Activated CD4-positive, CD25-positive, alpha-beta regulatory T cell treated with anti-CD3 and anti-CD28 coated beads, Interleukin-2, amount 50 U/mL, for 72 hours (primary cell): ENCODE data around the gene EIF6.
"Not testable (repeated sequence)": the region's sequence is repeated elsewhere in the genome, so short reads cannot be mapped to it uniquely, and the experiment has no call there.

Experiments used
- DNase-seq: peaks from one replicate; pipeline ENCODE4 v3.0.0; 2021

Gene EIF6

GRCh38 chr20:35254448-35254999, 30.0 kb downstream of the EIF6 start:
- no peak for DNase-seq

GRCh38 chr20:35253010-35253409, 31.6 kb downstream of the EIF6 start:
- DNase-seq = no peak

DNA sequence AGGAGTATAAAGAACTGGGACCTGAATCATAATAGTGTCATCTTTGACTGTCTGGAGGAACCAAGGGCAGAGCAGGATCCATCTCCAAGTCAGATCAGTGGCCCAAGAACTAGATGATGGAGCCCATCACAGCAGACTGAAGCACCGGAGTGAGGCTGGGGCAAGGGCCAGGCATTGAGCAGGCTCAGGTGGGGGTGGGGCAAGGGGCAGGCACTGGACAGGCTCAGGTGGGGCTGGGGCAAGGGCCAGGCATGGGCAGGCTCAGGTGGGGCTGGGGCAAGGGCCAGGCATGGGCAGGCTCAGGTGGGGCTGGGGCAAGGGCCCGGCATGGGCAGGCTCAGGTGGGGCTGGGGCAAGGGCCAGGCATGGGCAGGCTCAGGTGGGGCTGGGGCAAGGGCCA, 32.0 kb downstream of the EIF6 start:
- not testable (repeated sequence) for DNase-seq

GRCh38 chr20:35252037-35252461, 32.5 kb downstream of the EIF6 start:
- no peak for DNase-seq

DNA sequence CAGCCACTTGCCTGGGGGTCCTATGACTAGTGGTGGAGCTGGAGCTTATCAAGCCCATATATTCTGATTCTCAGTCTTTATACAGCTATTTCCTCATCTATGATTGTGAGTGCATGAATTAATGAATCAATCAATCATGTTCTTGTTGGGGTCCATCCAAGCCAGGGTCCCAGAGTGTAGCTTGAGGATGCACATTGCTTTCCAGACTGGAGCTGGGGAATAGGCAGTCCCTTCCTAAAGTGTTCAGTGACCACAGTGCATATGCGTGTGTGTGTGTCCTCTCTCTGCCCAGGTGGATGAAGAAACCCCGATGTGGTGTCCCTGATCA, 33.0 kb downstream of the EIF6 start:
- no peak for DNase-seq

DNA sequence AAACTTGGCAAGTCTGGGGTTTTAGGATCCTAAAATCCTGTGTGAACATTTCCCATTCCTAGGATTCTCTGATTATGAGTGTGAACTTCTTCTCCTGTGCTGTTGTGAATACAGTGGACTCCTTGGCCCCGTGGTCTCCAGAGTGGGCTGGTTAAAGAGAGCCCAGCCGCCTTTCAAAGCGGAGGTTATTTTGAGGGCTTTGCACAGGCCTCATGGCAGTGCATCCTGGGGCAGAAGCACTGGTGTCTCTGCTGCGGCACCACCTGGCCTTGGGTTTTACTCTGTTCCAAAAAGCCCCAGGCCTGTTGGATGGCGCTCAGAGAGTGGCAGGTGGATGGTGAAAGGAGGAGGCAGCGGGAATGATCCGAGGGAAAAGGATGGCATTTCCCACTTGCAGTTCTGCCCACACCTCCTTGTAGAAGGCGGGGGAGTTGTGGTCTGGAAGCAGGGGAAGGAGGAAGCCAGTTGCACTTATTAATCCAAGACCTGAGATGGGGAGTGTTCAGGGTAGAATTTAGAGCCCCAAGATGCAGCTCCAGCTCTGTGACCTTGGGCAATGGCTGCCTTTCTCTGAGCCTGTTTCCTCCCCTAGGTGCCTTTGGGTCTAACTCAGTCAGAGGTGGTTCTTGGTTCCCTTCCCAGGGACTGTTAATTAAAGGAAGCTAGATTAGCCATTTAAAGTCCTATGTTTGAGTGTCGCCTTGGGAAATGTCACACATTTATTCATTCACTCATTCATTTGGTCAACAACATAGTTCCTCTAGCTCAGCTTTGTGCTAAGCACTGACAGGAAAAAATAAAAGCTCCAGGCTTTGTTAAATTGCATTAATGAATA, 35.7 kb downstream of the EIF6 start:
- no peak for DNase-seq

GRCh38 chr20:35246723-35247122, 37.8 kb downstream of the EIF6 start:
- no peak for DNase-seq

DNA sequence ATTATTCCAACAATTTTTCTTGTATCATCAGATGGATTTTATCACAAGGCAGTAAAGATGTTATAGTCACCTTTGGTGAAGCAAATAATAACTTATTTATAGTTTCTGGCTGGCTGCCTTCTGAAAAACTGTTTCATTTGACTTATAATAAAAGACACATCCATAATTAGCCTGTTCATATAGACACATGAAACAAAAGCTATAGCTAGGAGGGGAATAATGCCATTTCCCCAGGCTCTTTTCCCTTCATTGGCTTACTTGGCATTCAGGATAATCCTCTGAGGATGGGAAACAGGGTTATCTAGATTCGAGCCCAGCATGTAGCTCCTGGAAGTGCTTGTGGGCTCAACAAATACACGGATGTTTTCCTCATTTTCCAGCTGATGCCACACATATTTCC, 40.6 kb downstream of the EIF6 start:
- no peak for DNase-seq

DNA sequence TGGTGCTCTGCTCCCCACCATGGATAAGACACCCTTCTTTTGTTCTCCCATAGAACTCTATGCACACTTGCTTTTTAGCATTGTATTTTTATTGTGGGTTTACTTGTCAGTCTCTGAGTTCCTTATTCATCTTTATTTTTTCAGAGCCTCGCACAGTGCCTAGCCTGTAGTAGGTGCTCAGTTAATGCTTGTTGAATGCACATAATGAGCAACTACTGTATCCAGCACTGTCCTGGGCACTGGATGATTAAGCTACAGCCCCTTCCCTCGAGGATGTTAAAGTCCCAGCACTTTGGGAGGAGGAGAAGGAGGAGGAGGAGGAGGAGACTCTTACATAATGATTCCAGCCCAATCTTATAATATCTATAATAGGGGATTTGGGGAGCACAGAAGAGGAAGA, 41.3 kb downstream of the EIF6 start:
- DNase-seq = no peak

DNA sequence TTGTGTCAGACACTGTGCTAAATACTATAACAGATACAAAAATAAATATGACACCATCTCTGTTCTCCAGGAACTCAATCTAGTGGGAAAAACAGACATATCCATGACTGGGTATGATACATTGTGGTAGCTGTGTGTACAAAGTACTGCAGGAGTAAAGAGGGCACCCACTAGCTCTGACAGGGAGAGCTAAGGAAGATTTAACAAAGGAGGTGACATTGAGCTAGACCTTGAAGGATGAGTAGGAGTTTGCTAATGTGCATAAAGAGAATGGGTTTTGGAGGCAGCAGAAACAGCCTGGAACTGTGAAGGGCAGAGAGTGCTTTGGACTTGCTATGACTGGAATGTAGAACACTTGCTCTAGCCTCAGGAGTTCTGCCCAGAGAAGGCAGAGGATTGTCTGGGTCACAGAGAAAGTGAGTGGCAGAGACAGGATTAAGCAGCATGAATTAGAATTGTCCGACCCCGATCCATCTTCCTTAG, 43.7 kb downstream of the EIF6 start:
- DNase-seq = no peak

DNA sequence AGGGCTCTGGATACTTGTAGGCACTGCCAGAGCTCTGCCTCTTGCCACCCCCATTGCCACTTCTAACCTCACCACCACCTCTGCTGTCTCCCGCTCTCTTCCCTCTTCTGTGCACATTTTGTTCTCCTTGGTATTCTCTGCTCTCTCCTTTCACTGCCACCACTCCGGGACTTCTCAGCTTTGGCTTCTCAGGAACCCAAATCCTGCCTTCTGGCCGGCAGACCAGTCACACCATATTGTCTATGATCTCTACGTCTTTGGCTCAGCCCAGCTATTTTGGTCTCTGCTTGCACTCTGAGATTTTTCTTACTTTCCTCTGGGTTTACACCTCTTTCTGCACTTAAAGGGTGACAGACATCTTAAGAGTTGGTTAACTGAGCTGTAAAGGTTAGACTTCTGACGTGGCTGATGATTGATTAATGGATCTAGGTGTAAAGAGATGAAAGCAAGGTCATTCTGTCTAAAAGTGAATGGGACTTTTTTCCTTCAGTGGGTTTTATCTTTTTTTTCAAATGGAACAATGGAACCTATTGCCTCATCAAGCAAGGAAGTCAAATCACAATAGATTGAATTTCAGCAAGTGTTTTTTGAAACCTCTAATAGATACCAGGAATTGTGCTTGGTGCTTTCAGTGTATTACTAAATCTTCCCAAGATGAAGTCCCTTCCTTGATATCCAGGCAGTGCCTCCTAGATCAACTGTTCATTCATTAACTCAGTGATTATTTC, 44.3 kb downstream of the EIF6 start:
- no peak for DNase-seq

GRCh38 chr20:35238735-35239134, 45.8 kb downstream of the EIF6 start:
- DNase-seq = no peak

DNA sequence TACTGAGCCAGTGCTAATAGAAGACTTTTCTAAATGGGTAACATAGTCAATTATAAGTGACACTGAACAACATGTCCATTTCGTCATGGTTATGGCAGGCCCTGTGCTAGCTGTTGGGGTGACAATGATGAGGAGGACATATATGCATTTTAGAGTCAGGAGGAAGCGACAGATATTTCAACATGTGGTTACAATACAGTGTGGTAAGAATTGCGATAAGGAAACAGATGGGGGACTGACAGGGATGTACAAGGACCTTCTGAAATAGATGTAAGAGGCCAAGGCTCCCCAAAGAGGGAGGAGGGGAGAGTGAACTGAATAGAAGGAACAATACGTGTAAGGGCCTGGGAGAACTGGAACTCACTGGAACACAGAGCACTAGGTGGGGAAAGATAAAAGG, 46.4 kb downstream of the EIF6 start:
- no peak for DNase-seq

DNA sequence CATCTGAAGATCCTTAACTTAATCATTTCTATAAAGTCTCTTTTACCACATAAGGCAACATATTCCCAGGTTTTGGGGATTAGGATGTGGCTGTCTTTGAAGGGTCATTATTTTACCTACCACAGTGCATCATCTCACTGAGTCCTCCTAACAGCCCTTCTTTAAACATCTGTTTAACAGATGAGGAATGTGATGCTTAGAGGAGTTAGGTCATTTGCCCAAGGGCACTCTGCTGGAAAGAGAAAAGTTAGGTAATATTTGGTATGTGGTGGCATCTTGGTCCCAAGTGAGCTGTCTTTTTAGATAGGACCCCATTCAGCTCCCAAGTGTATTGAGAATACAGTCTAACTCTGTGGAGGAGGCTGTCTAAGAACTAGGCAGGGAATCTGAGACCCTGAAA, 47.1 kb downstream of the EIF6 start:
- no peak for DNase-seq

GRCh38 chr20:35235881-35236280, 48.7 kb downstream of the EIF6 start:
- no peak for DNase-seq

GRCh38 chr20:35232575-35232974, 52.0 kb downstream of the EIF6 start:
- DNase-seq = no peak
